Panc1 (cell line): ENCODE data around the gene CDC5L. TPM values are rescaled to one million over a fixed set of nuclear protein-coding genes. Genes with fewer than 3 reads are reported as not detected.

Experiments
- ATAC-seq: fragments of 200-7000 bp; cut with Tn5 transposase; 2 replicates; pipeline ENCODE4 v1.9.1; 2020; ENCODE audit warnings: mild to moderate bottlenecking, moderate library complexity
- BruUV-seq: library from RNA; stranded (reverse); fragments of 400-500 nt; replicated peaks from 2 replicates; lab custom pipeline; 2021; lab: Mats Ljungman, UMichigan
- CTCF ChIA-PET: fragments of 300-600 bp; sonication (Branson Sonifier 250); formaldehyde crosslinking; loops from one replicate; lab custom pipeline; 2022; ENCODE audit warnings: antibody characterized with exemption; lab: Charles Lee
- POLR2A ChIA-PET: fragments of 300-600 bp; sonication (Branson Sonifier 250); formaldehyde crosslinking; loops from one replicate; lab custom pipeline; 2022; ENCODE audit warnings: antibody characterized with exemption; lab: Charles Lee
- DNase-seq: peaks from one replicate; pipeline ENCODE4 v3.0.0-alpha.2; 2010; ENCODE audit warnings: low read depth, low spot score
- H3K27ac ChIP-seq: 2 replicates; pipeline ENCODE4 v1.5.1; 2011; ENCODE audit warnings: mild to moderate bottlenecking, low read length, inconsistent platforms
- H3K27me3 ChIP-seq: fragments of 200-500 bp; sonication (Bioruptor generic); 2 replicates; pipeline ENCODE4 v1.6.0; 2014; ENCODE audit warnings: low read length, inconsistent platforms; ENCODE audit not compliant: control insufficient read depth, insufficient read depth
- H3K36me3 ChIP-seq: fragments of 200-500 bp; sonication (Bioruptor generic); 2 replicates; pipeline ENCODE4 v1.5.1; 2014; ENCODE audit warnings: inconsistent platforms, mild to moderate bottlenecking, low read length, moderate library complexity; ENCODE audit not compliant: control insufficient read depth, insufficient read depth
- H3K4me1 ChIP-seq: 2 replicates; pipeline ENCODE4 v1.5.1; 2011; ENCODE audit warnings: inconsistent platforms, mild to moderate bottlenecking, low read length, moderate library complexity; ENCODE audit not compliant: control insufficient read depth, insufficient read depth
- H3K4me3 ChIP-seq, 2 experiments: 2 replicates each; pipeline ENCODE4 v1.5.1; 2011 to 2012; ENCODE audit warnings: low read depth in 2 of 2, low read length in 2 of 2, mild to moderate bottlenecking in 2 of 2, inconsistent platforms in 1 of 2, moderate library complexity in 1 of 2
- H3K9me3 ChIP-seq: fragments of 200-500 bp; sonication (Bioruptor generic); 2 replicates; pipeline ENCODE4 v1.5.1; 2014; ENCODE audit warnings: low read depth, mild to moderate bottlenecking, inconsistent platforms, low read length, moderate library complexity; ENCODE audit not compliant: control insufficient read depth, insufficient read depth
- CTCF ChIP-seq: fragments of 450-650 bp; IDR thresholded peaks from 2 replicates; pipeline ENCODE4 v1.5.1; 2017; ENCODE audit warnings: mild to moderate bottlenecking
- POLR2AphosphoS5 ChIP-seq: IDR thresholded peaks from 2 replicates; pipeline ENCODE4 v1.6.1; 2012; ENCODE audit warnings: mild to moderate bottlenecking, low read depth, low read length, moderate library complexity
- REST ChIP-seq, 2 experiments: IDR thresholded peaks; 2 replicates each; pipeline ENCODE4 v1.6.1; 2011 to 2012; ENCODE audit warnings: low read depth in 2 of 2, control low read depth in 1 of 2, low read length in 1 of 2, mild to moderate bottlenecking in 1 of 2, moderate library complexity in 1 of 2; ENCODE audit not compliant: insufficient read depth in 1 of 2
- SIN3A ChIP-seq: IDR thresholded peaks from 2 replicates; pipeline ENCODE4 v1.6.1; 2012; ENCODE audit warnings: low read depth, mild to moderate bottlenecking, low read length, moderate library complexity, borderline replicate concordance; ENCODE audit not compliant: insufficient read depth
- TCF7L2 ChIP-seq: IDR thresholded peaks from 2 replicates; pipeline ENCODE4 v1.6.1; 2011; ENCODE audit warnings: mild to moderate bottlenecking, low read depth, low read length, inconsistent platforms
- in situ Hi-C: cut with HindIII; loops from 2 replicates; pipeline ENCODE4 v1.10.0; 2016; ENCODE audit warnings: low sequenced_read_pairs, low pct_unique_long_range_greater_than_20kb
- intact Hi-C: fragments of 100-400 bp; cut with micrococcal nuclease; formaldehyde crosslinking; loops from one replicate; pipeline ENCODE4 v1.10.0; 2022; ENCODE audit not compliant: unreplicated experiment
- total RNA-seq: library from RNA; stranded (reverse); gene quantifications from one replicate; pipeline ENCODE4 v1.2.1, GENCODE V29; 2021; ENCODE audit not compliant: unreplicated experiment

CDC5L gene
- total RNA-seq, 1 experiment from 2014 or later = 23.3 TPM

GRCh38 chr6:44352259-44352658, 35.2 kb upstream of the CDC5L start:
- ChIA-PET CTCF (no interaction called here), POLR2A (no interaction called here)
- in situ Hi-C loops = no loop called here
- Histone ChIP-seq H3K27me3 (peaks cover 3% of the 10 kb centered on the region; the same call in 1 of the 2 replicates), H3K27ac (no peak overlapping the region), H3K9me3 (no peaks in the 10 kb centered on the region), H3K4me3 (no peak overlapping the region), H3K36me3 (no peaks in the 10 kb centered on the region), H3K4me1 (no peaks in the 10 kb centered on the region)
- intact Hi-C loops = no loop called here
- TF ChIP-seq CTCF (no peak), TCF7L2 (no peak), REST (IDR thresholded peaks at IDR 0.05; ENCODE audit: insufficient read depth in 1 of 2, low read depth in 2 of 2, low read length in 1 of 2) (no peak), SIN3A (no peak), POLR2AphosphoS5 (no peak)
- ATAC-seq (no peak), DNase-seq (no peak)
- BruUV-seq = no TSS peak

- Histone ChIP-seq H3K27ac (no peak overlapping the region), H3K4me1 (no peaks in the 10 kb centered on the region), H3K36me3 (no peaks in the 10 kb centered on the region), H3K9me3 (no peaks in the 10 kb centered on the region), H3K27me3 (peaks cover 3% of the 10 kb centered on the region; the same call in 1 of the 2 replicates), H3K4me3 (no peak overlapping the region)
- ChIA-PET POLR2A (no interaction called here), CTCF (no interaction called here)
- intact Hi-C loops = no loop called here
- no peak for ATAC-seq
- no TSS peak for BruUV-seq
- DNase-seq = no peak
- in situ Hi-C loops = no loop called here
- TF ChIP-seq CTCF (no peak), TCF7L2 (no peak), REST (IDR thresholded peaks at IDR 0.05; ENCODE audit: insufficient read depth in 1 of 2, low read depth in 2 of 2, low read length in 1 of 2) (no peak), POLR2AphosphoS5 (no peak), SIN3A (no peak)
These were observed 34.2 kb upstream of the CDC5L start for GRCh38 chr6:44353336-44353735.
